Measurements from ENCODE around the gene MAP3K6.

The MAP3K6 gene

GRCh38 chr1:27374362-27375086 lies 7.8 kb upstream of the MAP3K6 start, which contains the start of gene FCN3:
Gene FCN3, minus strand, starts transcription at chr1:27374824. Its CDS starts 6 bp downstream, at chr1:27374818.
- Histone ChIP-seq H3K27me3 (ENCODE audit: control insufficient read depth, insufficient read depth, low read length) (no peaks in the 10 kb centered on the region), H3K4me3 (ENCODE audit: low read length) (no peak within 1 kb of the TSS), H3K36me3 (ENCODE audit: control insufficient read depth, insufficient read depth, low read length) (no peaks in the 10 kb centered on the region), H3K4me1 (ENCODE audit: control insufficient read depth, insufficient read depth, low read length) (no peaks in the 10 kb centered on the region; the same call in 1 of the 2 replicates), H3K9me3 (ENCODE audit: control insufficient read depth, insufficient read depth, low read length) (no peaks in the 10 kb centered on the region), H3K27ac (ENCODE audit: low read length) (no peak within 1 kb of the TSS)
- DNase-seq (ENCODE audit: low read depth, low spot score), result no peak
- WGBS (ENCODE audit: insufficient coverage, insufficient read length), result no CpG with 5 or more reads among the region's 4 CpGs

- DNase-seq (ENCODE audit: low read depth, low spot score), result no peak
- Histone ChIP-seq H3K27me3 (ENCODE audit: control insufficient read depth, insufficient read depth, low read length) (no peaks in the 10 kb centered on the region), H3K4me1 (ENCODE audit: control insufficient read depth, insufficient read depth, low read length) (no peaks in the 10 kb centered on the region; the same call in 1 of the 2 replicates), H3K27ac (ENCODE audit: low read length) (no peak overlapping the region), H3K36me3 (ENCODE audit: control insufficient read depth, insufficient read depth, low read length) (no peaks in the 10 kb centered on the region), H3K4me3 (ENCODE audit: low read length) (no peak overlapping the region), H3K9me3 (ENCODE audit: control insufficient read depth, insufficient read depth, low read length) (no peaks in the 10 kb centered on the region)
- WGBS (ENCODE audit: insufficient coverage, insufficient read length), result no CpG with 5 or more reads among the region's 11 CpGs
These were observed 6.3 kb upstream of the MAP3K6 start for GRCh38 chr1:27372808-27373690.

GRCh38 chr1:27372022-27372807 lies 5.5 kb upstream of the MAP3K6 start:
- H3K4me3 ChIP-seq (ENCODE audit: low read length), result no peak overlapping the region
- no peaks in the 10 kb centered on the region for H3K4me1 ChIP-seq (ENCODE audit: control insufficient read depth, insufficient read depth, low read length)
- no peak for DNase-seq (ENCODE audit: low read depth, low spot score)
- no peak overlapping the region for H3K27ac ChIP-seq (ENCODE audit: low read length)
- no peaks in the 10 kb centered on the region for H3K36me3 ChIP-seq (ENCODE audit: control insufficient read depth, insufficient read depth, low read length)
- no peaks in the 10 kb centered on the region for H3K9me3 ChIP-seq (ENCODE audit: control insufficient read depth, insufficient read depth, low read length)
- no CpG with 5 or more reads among the region's 19 CpGs for WGBS (ENCODE audit: insufficient coverage, insufficient read length)
- no peaks in the 10 kb centered on the region for H3K27me3 ChIP-seq (ENCODE audit: control insufficient read depth, insufficient read depth, low read length)

GRCh38 chr1:27368869-27369582 lies 2.3 kb upstream of the MAP3K6 start:
- Histone ChIP-seq H3K9me3 (ENCODE audit: control insufficient read depth, insufficient read depth, low read length) (no peaks in the 10 kb centered on the region), H3K4me3 (ENCODE audit: low read length) (no peak overlapping the region), H3K27me3 (ENCODE audit: control insufficient read depth, insufficient read depth, low read length) (no peaks in the 10 kb centered on the region), H3K27ac (ENCODE audit: low read length) (no peak overlapping the region), H3K36me3 (ENCODE audit: control insufficient read depth, insufficient read depth, low read length) (no peaks in the 10 kb centered on the region), H3K4me1 (ENCODE audit: control insufficient read depth, insufficient read depth, low read length) (peaks cover 6% of the 10 kb centered on the region; the same call in 1 of the 2 replicates)
- no peak for DNase-seq (ENCODE audit: low read depth, low spot score)
- WGBS (ENCODE audit: insufficient coverage, insufficient read length), result no CpG with 5 or more reads among the region's 13 CpGs

- H3K27me3 ChIP-seq (ENCODE audit: control insufficient read depth, insufficient read depth, low read length), result no peaks in the 10 kb centered on the region
- peak overlapping the region; percentile 43; the same call in 1 of the 2 replicates for H3K4me3 ChIP-seq (ENCODE audit: low read length)
- no peak overlapping the region for H3K27ac ChIP-seq (ENCODE audit: low read length)
- peaks cover 6% of the 10 kb centered on the region; the same call in 1 of the 2 replicates for H3K4me1 ChIP-seq (ENCODE audit: control insufficient read depth, insufficient read depth, low read length)
- H3K36me3 ChIP-seq (ENCODE audit: control insufficient read depth, insufficient read depth, low read length), result no peaks in the 10 kb centered on the region
- no CpG with 5 or more reads among the region's 8 CpGs for WGBS (ENCODE audit: insufficient coverage, insufficient read length)
- DNase-seq (ENCODE audit: low read depth, low spot score), result no peak
- no peaks in the 10 kb centered on the region for H3K9me3 ChIP-seq (ENCODE audit: control insufficient read depth, insufficient read depth, low read length)
These were observed 444 bp upstream of the MAP3K6 start for GRCh38 chr1:27367160-27367650.

DNA sequence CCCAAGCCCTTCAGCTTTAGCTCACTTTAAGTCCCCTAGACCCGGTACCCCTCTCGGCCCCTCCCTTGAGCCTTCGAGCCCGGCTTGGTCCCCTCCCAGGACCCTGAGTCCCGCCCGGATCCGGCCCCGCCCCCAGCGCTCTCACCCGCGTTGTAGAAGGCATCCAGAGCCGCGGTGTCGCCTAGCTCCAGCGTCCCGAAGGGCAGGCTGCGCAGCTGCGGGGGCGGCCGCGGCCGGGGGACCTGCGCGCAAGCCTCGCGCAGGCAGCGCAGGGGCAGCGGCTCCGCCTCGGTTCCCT lies 699 bp downstream of the MAP3K6 start:
- peak overlapping the region; percentile 43; the same call in 1 of the 2 replicates for H3K4me3 ChIP-seq (ENCODE audit: low read length)
- peaks cover 6% of the 10 kb centered on the region; the same call in 1 of the 2 replicates for H3K4me1 ChIP-seq (ENCODE audit: control insufficient read depth, insufficient read depth, low read length)
- no peak for DNase-seq (ENCODE audit: low read depth, low spot score)
- H3K36me3 ChIP-seq (ENCODE audit: control insufficient read depth, insufficient read depth, low read length), result no peaks in the 10 kb centered on the region
- H3K27me3 ChIP-seq (ENCODE audit: control insufficient read depth, insufficient read depth, low read length), result peaks cover 4% of the 10 kb centered on the region; the same call in 1 of the 2 replicates
- no CpG with 5 or more reads among the region's 30 CpGs for WGBS (ENCODE audit: insufficient coverage, insufficient read length)
- no peaks in the 10 kb centered on the region for H3K9me3 ChIP-seq (ENCODE audit: control insufficient read depth, insufficient read depth, low read length)
- no peak overlapping the region for H3K27ac ChIP-seq (ENCODE audit: low read length)

GRCh38 chr1:27365372-27366112 lies 1.2 kb downstream of the MAP3K6 start:
- H3K4me1 ChIP-seq (ENCODE audit: control insufficient read depth, insufficient read depth, low read length), result peaks cover 6% of the 10 kb centered on the region; the same call in 1 of the 2 replicates
- H3K27ac ChIP-seq (ENCODE audit: low read length), result no peak overlapping the region
- no peak for DNase-seq (ENCODE audit: low read depth, low spot score)
- no peaks in the 10 kb centered on the region for H3K9me3 ChIP-seq (ENCODE audit: control insufficient read depth, insufficient read depth, low read length)
- H3K27me3 ChIP-seq (ENCODE audit: control insufficient read depth, insufficient read depth, low read length), result peaks cover 7% of the 10 kb centered on the region; the same call in 1 of the 2 replicates
- no CpG with 5 or more reads among the region's 40 CpGs for WGBS (ENCODE audit: insufficient coverage, insufficient read length)
- H3K36me3 ChIP-seq (ENCODE audit: control insufficient read depth, insufficient read depth, low read length), result no peaks in the 10 kb centered on the region
- peak overlapping the region; percentile 43; the same call in 1 of the 2 replicates for H3K4me3 ChIP-seq (ENCODE audit: low read length)

- Histone ChIP-seq H3K9me3 (ENCODE audit: control insufficient read depth, insufficient read depth, low read length) (no peaks in the 10 kb centered on the region), H3K4me3 (ENCODE audit: low read length) (no peak overlapping the region), H3K36me3 (ENCODE audit: control insufficient read depth, insufficient read depth, low read length) (no peaks in the 10 kb centered on the region), H3K27ac (ENCODE audit: low read length) (no peak overlapping the region), H3K4me1 (ENCODE audit: control insufficient read depth, insufficient read depth, low read length) (peaks cover 8% of the 10 kb centered on the region; the same call in 1 of the 2 replicates), H3K27me3 (ENCODE audit: control insufficient read depth, insufficient read depth, low read length) (peaks cover 7% of the 10 kb centered on the region; the same call in 1 of the 2 replicates)
- no peak for DNase-seq (ENCODE audit: low read depth, low spot score)
- no CpG with 5 or more reads among the region's 11 CpGs for WGBS (ENCODE audit: insufficient coverage, insufficient read length)
These were observed 1.9 kb downstream of the MAP3K6 start for GRCh38 chr1:27364696-27365371.
